HUES6 (cell line): Measurements from ENCODE around the gene EMP2.

Experiments used
- H3K27ac ChIP-seq: 2 replicates; pipeline ENCODE4 v1.7.0; 2013; ENCODE audit warnings: low read depth, mild to moderate bottlenecking, low read length, inconsistent platforms
- H3K27me3 ChIP-seq: 2 replicates; pipeline ENCODE4 v1.6.1; 2013; ENCODE audit warnings: low read length; ENCODE audit not compliant: control insufficient read depth, insufficient read depth
- H3K36me3 ChIP-seq: 2 replicates; pipeline ENCODE4 v1.6.1; 2013; ENCODE audit warnings: low read length; ENCODE audit not compliant: control insufficient read depth, insufficient read depth
- H3K4me1 ChIP-seq: 2 replicates; pipeline ENCODE4 v1.6.1; 2013; ENCODE audit warnings: low read length; ENCODE audit not compliant: control insufficient read depth, insufficient read depth
- H3K4me3 ChIP-seq: 2 replicates; pipeline ENCODE4 v1.5.1; 2013; ENCODE audit warnings: low read depth, low read length
- H3K9ac ChIP-seq: one replicate; pipeline ENCODE4 v1.6.1; 2013; ENCODE audit warnings: mild to moderate bottlenecking, low read length
- H3K9me3 ChIP-seq: 2 replicates; pipeline ENCODE4 v1.6.1; 2013; ENCODE audit warnings: low read depth, low read length; ENCODE audit not compliant: control insufficient read depth, insufficient read depth

The EMP2 gene

DNA sequence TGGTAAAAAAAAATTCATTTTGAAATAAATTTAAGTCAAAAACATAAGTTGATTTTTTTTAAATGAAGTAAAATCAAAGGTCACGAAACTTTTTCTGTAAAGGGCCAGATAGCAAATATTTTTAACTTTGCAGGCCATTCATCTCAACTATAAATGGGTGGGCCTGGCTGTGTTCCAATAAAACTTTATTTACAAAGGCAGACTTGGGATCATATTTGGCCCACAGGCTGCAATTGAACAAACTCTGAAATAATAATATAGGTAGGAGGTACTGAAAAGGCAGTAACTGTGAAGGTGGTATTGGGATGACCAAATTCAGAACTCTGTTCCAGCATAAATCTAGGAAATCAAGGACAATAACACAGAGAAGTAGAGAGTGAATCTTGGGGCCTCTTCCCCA, 12.2 kb upstream of the EMP2 start:
- Histone ChIP-seq H3K27me3 (peaks cover 3% of the 10 kb centered on the region; the same call in 1 of the 2 replicates), H3K27ac (no peak overlapping the region), H3K9me3 (no peaks in the 10 kb centered on the region), H3K4me1 (no peaks in the 10 kb centered on the region), H3K4me3 (no peak overlapping the region), H3K36me3 (no peaks in the 10 kb centered on the region), H3K9ac (no peak overlapping the region)

DNA sequence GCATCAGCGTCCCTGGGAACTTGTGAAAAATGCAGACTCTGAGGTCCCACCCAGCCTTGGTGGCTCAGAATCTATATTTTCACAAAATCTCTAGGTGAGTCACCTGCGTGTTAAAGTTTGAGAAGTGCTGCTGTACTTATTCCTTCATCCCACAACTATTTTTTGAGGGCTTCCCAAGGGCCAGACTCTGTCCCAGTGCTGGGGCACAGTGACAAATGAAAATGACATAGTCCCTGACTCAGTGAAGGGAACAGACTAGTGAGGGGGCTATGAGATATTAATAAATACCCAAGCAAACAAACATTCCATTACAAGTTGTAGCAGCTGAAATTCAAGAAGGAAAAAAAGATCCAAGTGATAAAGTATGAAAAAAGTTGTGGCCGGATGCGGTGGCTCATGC, 9.9 kb upstream of the EMP2 start:
- H3K36me3 ChIP-seq = no peaks in the 10 kb centered on the region
- H3K4me1 ChIP-seq = no peaks in the 10 kb centered on the region; the same call in 1 of the 2 replicates
- peaks cover 3% of the 10 kb centered on the region; the same call in 1 of the 2 replicates for H3K27me3 ChIP-seq
- no peak overlapping the region for H3K4me3 ChIP-seq
- H3K27ac ChIP-seq = no peak overlapping the region
- H3K9ac ChIP-seq = no peak overlapping the region
- H3K9me3 ChIP-seq = no peaks in the 10 kb centered on the region

DNA sequence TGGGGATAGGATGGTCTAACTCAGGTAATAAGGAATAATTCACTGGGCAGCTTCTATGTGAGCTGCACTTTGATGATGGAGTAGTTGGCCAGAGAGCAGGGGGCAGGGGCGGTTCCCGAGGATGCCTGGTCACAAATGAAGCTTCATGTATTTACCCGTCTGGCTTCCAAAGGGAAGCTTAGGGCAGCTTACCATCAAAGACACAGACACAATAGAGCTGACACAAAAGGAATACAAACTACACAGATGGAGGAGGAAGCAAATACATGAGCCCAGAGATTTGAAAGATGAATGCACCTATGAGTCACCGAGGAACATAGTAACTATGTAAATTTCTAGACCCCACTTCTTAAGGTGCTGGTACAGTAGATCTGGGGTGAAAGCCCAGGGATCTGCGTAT, 8.7 kb upstream of the EMP2 start:
- no peak overlapping the region for H3K4me3 ChIP-seq
- H3K9me3 ChIP-seq = no peaks in the 10 kb centered on the region
- peaks cover 3% of the 10 kb centered on the region; the same call in 1 of the 2 replicates for H3K27me3 ChIP-seq
- H3K27ac ChIP-seq = no peak overlapping the region
- no peaks in the 10 kb centered on the region for H3K36me3 ChIP-seq
- H3K4me1 ChIP-seq = peaks cover 6% of the 10 kb centered on the region
- no peak overlapping the region for H3K9ac ChIP-seq

DNA sequence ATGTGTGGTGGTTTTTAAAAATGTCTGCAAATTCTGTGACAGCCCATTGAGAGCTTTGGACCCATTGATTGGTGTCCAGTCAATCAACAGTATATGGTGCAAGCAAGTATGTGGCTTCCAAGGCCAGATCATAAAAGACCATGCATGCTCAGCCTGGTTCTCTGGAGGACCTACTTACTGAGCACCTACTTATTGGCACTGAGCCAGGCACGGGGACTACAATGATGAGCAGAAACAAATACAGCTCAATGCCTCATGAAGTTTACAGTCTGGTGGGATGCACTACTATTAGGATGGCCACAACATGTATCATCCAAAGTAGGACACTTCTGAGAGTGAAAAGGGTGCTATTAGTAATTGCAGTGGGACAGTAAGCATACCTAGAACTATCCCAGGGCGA, 7.2 kb upstream of the EMP2 start:
- Histone ChIP-seq H3K27ac (no peak overlapping the region), H3K4me1 (peaks cover 12% of the 10 kb centered on the region), H3K4me3 (no peak overlapping the region), H3K27me3 (peaks cover 3% of the 10 kb centered on the region; the same call in 1 of the 2 replicates), H3K9me3 (no peaks in the 10 kb centered on the region), H3K36me3 (no peaks in the 10 kb centered on the region), H3K9ac (no peak overlapping the region)

DNA sequence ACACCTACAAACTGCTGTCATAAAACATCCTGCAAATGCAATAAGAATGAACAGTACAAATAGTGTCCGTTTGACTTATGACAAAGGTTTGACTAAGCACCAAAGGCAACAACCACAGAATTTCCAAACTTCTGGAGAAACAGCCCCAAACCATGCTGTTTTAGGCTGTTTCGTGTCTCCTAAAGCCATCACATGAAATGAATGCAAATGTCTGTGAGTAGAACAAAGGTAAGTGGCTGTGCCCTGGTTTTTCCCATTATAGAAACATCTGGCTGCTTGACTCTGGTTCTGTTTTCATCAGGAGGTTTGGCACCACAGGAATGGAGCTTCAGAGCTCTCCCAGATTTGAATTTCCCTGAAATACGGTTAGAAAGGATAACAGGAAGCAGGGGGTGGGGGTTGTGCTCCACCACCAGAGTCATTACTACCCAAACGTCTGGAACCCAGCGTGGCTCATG, 4.6 kb upstream of the EMP2 start:
- H3K27ac ChIP-seq = no peak overlapping the region
- no peak overlapping the region for H3K4me3 ChIP-seq
- no peak overlapping the region for H3K9ac ChIP-seq
- no peaks in the 10 kb centered on the region for H3K36me3 ChIP-seq
- H3K27me3 ChIP-seq = peaks cover 3% of the 10 kb centered on the region; the same call in 1 of the 2 replicates
- H3K4me1 ChIP-seq = peaks cover 18% of the 10 kb centered on the region
- H3K9me3 ChIP-seq = no peaks in the 10 kb centered on the region

DNA sequence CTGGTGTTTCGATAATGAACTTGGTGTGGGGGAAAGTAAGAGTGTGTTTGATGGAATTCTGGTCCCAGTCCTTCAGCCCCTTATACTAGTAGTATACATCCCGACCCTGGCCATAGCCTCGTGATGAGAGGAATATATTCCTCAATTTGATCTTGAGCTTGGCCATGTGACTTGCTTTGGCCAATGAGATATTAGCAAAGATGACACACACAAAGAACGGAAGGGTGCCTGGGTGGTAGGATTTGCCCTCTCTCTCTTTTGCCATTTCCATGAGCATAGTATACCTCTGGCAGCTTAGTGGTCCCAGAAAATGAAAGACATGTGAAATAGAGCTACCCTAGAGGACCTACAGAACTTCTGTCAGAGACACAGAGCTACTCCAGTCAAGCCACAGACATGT, 2.9 kb upstream of the EMP2 start:
- Histone ChIP-seq H3K27me3 (0 out of 2 replicates have a peak, but pooled peaks cover 2% of the 10 kb centered on the region), H3K27ac (no peak overlapping the region), H3K4me1 (peaks cover 33% of the 10 kb centered on the region), H3K4me3 (no peak overlapping the region), H3K9ac (no peak overlapping the region), H3K9me3 (no peaks in the 10 kb centered on the region), H3K36me3 (no peaks in the 10 kb centered on the region)

DNA sequence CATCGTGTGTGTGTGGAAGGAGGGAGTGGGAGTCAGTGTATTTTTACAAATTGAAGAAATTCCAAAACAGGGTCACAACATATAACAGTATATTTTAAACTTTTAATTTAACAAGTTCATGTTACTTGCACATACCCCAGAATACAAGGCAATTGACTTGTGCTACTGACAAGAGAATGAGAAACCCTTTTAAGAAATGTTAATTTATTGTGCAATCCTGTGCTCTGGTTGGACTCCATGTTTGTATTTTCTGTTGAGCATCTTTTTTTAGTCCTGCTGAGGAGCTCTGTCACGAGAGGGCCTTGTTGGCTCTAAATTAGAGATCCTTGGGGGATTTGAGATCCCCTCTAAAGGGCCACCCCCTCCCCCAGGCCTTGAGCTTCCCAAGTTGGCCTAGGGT, 1.1 kb upstream of the EMP2 start:
- peaks cover 49% of the 10 kb centered on the region for H3K4me1 ChIP-seq
- no peak overlapping the region for H3K4me3 ChIP-seq
- H3K9me3 ChIP-seq = no peaks in the 10 kb centered on the region
- no peak overlapping the region for H3K27ac ChIP-seq
- 0 out of 2 replicates have a peak, but pooled peaks cover 2% of the 10 kb centered on the region for H3K27me3 ChIP-seq
- no peaks in the 10 kb centered on the region for H3K36me3 ChIP-seq
- H3K9ac ChIP-seq = no peak overlapping the region

DNA sequence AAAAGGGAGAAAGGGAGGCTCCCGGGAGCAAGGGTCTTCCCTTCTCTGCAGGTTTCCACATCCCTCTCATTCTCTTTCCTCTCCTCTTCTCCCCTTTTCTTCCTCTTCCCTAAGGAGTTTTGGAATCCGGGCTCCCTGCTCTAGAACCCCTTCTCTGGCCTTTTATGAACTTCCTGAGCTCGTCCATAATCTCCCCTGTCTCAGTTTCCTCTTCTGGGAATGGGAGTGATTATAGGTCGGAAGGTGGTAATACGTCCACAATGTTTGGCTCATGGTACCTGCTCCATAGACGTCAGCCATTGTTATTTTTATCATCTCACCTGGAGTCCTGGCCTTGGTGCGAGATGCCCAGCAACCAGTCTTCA, 467 bp upstream of the EMP2 start:
- peaks cover 52% of the 10 kb centered on the region for H3K4me1 ChIP-seq
- no peaks in the 10 kb centered on the region for H3K9me3 ChIP-seq
- peak overlapping the region; percentile 81 for H3K4me3 ChIP-seq
- H3K9ac ChIP-seq = peak overlapping the region; percentile 14
- H3K36me3 ChIP-seq = no peaks in the 10 kb centered on the region
- 0 out of 2 replicates have a peak, but pooled peaks cover 2% of the 10 kb centered on the region for H3K27me3 ChIP-seq
- no peak overlapping the region for H3K27ac ChIP-seq

DNA sequence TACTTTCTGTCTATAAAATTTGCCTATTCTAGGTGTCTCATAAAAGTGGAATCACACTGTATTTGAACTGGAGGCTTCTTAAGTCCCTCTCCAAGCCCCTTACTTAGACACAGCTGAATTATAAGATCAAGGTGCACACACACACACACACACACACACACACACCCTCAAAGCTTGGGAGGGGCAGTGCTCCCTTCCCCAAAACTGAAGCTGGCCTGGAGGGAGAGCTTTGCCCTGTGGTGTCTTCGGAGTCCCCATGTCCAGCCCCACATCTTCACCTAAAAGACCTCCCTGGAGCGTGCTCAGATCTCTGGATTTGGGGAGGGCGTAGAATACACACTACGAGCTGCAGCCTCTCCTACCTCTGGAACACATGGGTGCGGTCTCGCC, 828 bp downstream of the EMP2 start:
- Histone ChIP-seq H3K27ac (no peak overlapping the region), H3K4me3 (peak overlapping the region; percentile 81), H3K27me3 (0 out of 2 replicates have a peak, but pooled peaks cover 2% of the 10 kb centered on the region), H3K9me3 (no peaks in the 10 kb centered on the region), H3K36me3 (no peaks in the 10 kb centered on the region), H3K9ac (peak overlapping the region; percentile 75), H3K4me1 (peaks cover 46% of the 10 kb centered on the region)

DNA sequence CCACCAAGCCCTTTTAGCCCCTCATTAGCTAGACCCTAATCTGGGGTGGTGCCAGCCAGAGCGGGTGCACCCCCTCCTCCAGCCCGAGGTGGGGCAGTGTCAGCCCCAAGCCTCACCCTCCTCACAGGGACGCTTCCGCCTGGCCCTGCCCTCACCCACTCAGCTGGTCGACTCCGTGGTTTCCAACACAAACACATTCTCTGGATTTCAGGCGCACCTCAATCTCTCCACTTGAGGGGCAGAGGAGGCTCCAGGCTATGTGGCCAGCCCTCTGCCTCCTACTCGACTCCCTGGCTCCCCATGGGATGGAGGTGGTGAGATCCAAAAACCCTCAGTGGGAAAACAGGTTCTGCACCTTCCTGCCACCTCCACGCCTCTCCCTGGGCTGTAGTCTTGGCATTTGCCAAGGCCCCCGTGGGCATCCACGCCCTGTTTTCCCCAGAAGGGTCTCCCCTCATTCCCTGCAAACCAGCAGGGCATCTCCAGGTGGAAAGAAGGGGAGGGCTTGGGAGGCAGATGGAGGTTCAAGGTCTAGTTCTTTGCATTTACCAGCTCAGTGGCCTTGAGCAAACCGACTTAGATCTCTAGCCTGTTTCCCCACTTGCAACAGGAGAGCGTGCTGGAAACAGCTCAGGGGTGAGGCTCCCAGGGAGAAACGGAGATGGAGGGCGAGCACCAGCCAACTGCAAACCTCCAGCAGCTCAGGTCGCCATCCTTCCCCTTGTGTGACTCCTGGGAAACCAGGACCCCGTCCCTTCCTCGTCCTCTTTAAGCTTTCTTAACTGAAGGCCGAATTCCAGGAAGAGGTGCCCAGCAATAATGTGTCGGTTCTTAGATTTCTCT, 1.7 kb downstream of the EMP2 start:
- Histone ChIP-seq H3K27me3 (0 out of 2 replicates have a peak, but pooled peaks cover 2% of the 10 kb centered on the region), H3K4me3 (peak overlapping the region; percentile 14; the same call in 1 of the 2 replicates), H3K9ac (no peak overlapping the region), H3K36me3 (no peaks in the 10 kb centered on the region), H3K9me3 (no peaks in the 10 kb centered on the region), H3K4me1 (peaks cover 44% of the 10 kb centered on the region), H3K27ac (no peak overlapping the region)
